CD4-positive, alpha-beta T cell treated with Interleukin-6 for 4 hours (primary cell): ENCODE data around the gene TRIM44.
"Not testable (repeated sequence)": the region's sequence is repeated elsewhere in the genome, so short reads cannot be mapped to it uniquely, and the experiment has no call there.

Experiments
- DNase-seq: peaks from one replicate; pipeline ENCODE4 v3.0.0-alpha.2; 2020; ENCODE audit warnings: mixed read lengths

Gene TRIM44

GRCh38 chr11:35675901-35676610, 13.5 kb downstream of the TRIM44 start:
- no peak for DNase-seq

- no peak for DNase-seq
Observed at GRCh38 chr11:35676611-35676965, 14.0 kb downstream of the TRIM44 start.

GRCh38 chr11:35677904-35678303, 15.3 kb downstream of the TRIM44 start:
- DNase-seq: no peak

GRCh38 chr11:35678471-35678870, 15.9 kb downstream of the TRIM44 start:
- DNase-seq: no peak

- DNase-seq: no peak
Observed at GRCh38 chr11:35678975-35679374, 16.4 kb downstream of the TRIM44 start.

GRCh38 chr11:35680506-35680905, 17.9 kb downstream of the TRIM44 start:
- no peak for DNase-seq

GRCh38 chr11:35681163-35681767, 18.7 kb downstream of the TRIM44 start:
- no peak for DNase-seq

GRCh38 chr11:35682230-35683173, 19.9 kb downstream of the TRIM44 start:
- DNase-seq: no peak

- DNase-seq: no peak
Observed at GRCh38 chr11:35683728-35684339, 21.3 kb downstream of the TRIM44 start.

GRCh38 chr11:35688023-35688422, 25.4 kb downstream of the TRIM44 start:
- no peak for DNase-seq

GRCh38 chr11:35689081-35689996, 26.8 kb downstream of the TRIM44 start:
- DNase-seq: no peak

- DNase-seq: no peak
Observed at GRCh38 chr11:35702126-35702525, 39.6 kb downstream of the TRIM44 start.

GRCh38 chr11:35709376-35709775, 46.8 kb downstream of the TRIM44 start:
- no peak for DNase-seq

GRCh38 chr11:35711173-35711910, 48.8 kb downstream of the TRIM44 start:
- no peak for DNase-seq

GRCh38 chr11:35711924-35712323, 49.3 kb downstream of the TRIM44 start:
- no peak for DNase-seq

- no peak for DNase-seq
Observed at GRCh38 chr11:35712533-35712932, 50.0 kb downstream of the TRIM44 start.

- DNase-seq: no peak
Observed at GRCh38 chr11:35714882-35715627, 52.5 kb downstream of the TRIM44 start.

GRCh38 chr11:35715677-35716076, 53.1 kb downstream of the TRIM44 start:
- DNase-seq: not testable (repeated sequence)

GRCh38 chr11:35717043-35717442, 54.5 kb downstream of the TRIM44 start:
- peak; percentile 2 for DNase-seq

GRCh38 chr11:35717520-35717919, 54.9 kb downstream of the TRIM44 start:
- no peak for DNase-seq
